Measurements from ENCODE around the gene CELF4.

GRCh38 chr18:37385846-37386778 lies 179.5 kb downstream of the CELF4 start:
- TF ChIP-seq EZH2 (IDR thresholded peaks at IDR 0.05) (no peak), POLR2AphosphoS5 (IDR thresholded peaks at IDR 0.05; ENCODE audit: borderline replicate concordance, low read depth, low read length) (no peak), FOXP2 (optimal IDR thresholded peaks at IDR 0.05; ENCODE audit: control extremely low read depth, extremely low read length, insufficient read depth) (no peak)

All from SK-N-MC (cell line).